GM12878 (cell line): Measurements from ENCODE around the gene DOHH. TPM values are rescaled to one million over a fixed set of nuclear protein-coding genes. Genes with fewer than 3 reads are reported as not detected.

Experiments used
- ATAC-seq: fragments of 200-7000 bp; cut with Tn5 transposase; 3 replicates; pipeline ENCODE4 v1.9.1; 2020; ENCODE audit warnings: mild to moderate bottlenecking, moderate library complexity
- BruUV-seq: library from RNA; stranded (reverse); fragments of 400-500 nt; replicated peaks from 2 replicates; lab custom pipeline; 2021; lab: Mats Ljungman, UMichigan
- CTCF ChIA-PET: fragments of 300-600 bp; sonication (Branson Sonifier 250); formaldehyde crosslinking; extraction: SDS; loops from one replicate; lab custom pipeline; 2021; ENCODE audit warnings: inconsistent platforms; lab: Yijun Ruan, JAX
- POLR2A ChIA-PET: fragments of 350-600 bp; formaldehyde crosslinking; extraction: SDS; loops from one replicate; lab custom pipeline; 2021; ENCODE audit warnings: inconsistent platforms; lab: Charles Lee
- RAD21 ChIA-PET: fragments of 300-600 bp; sonication (Branson Sonifier 250); formaldehyde crosslinking; loops from one replicate; lab custom pipeline; 2023; ENCODE audit warnings: antibody characterized with exemption; ENCODE audit not compliant: unreplicated experiment; lab: Charles Lee
- SMC1A ChIA-PET: fragments of 300-600 bp; sonication (Branson Sonifier 250); formaldehyde crosslinking; loops from one replicate; lab custom pipeline; 2023; ENCODE audit not compliant: unreplicated experiment, uncharacterized antibody; lab: Charles Lee
- DNase-seq: peaks from one replicate; pipeline ENCODE4 v3.0.0-alpha.2; 2011; ENCODE audit warnings: low read depth, low spot score
- FAIRE-seq: peaks from 3 replicates; lab custom pipeline; 2011; peaks lifted over from hg19 to GRCh38; lab: Jason Lieb, UNC
- H2AFZ ChIP-seq: 2 replicates; pipeline ENCODE4 v1.6.0; 2011; ENCODE audit warnings: low read depth, low read length, control low read depth; ENCODE audit not compliant: control insufficient read depth
- H3K27ac ChIP-seq: 2 replicates; pipeline ENCODE4 v1.5.1; 2011; ENCODE audit warnings: control low read depth; ENCODE audit not compliant: control insufficient read depth, insufficient read depth
- H3K27me3 ChIP-seq, 2 experiments: replicated peaks in 1 of 2; 2 replicates each; pipeline versions ENCODE4 v1.6.0 to v1.6.1; 2011; ENCODE audit warnings: low read length in 1 of 2; ENCODE audit not compliant: control insufficient read depth in 2 of 2, insufficient read depth in 2 of 2
- H3K36me3 ChIP-seq, 2 experiments: 2 replicates each; pipeline ENCODE4 v1.5.1; 2011; ENCODE audit warnings: low read length in 1 of 2; ENCODE audit not compliant: control insufficient read depth in 2 of 2, insufficient read depth in 2 of 2
- H3K4me1 ChIP-seq: 2 replicates; pipeline ENCODE4 v1.6.1; 2011; ENCODE audit warnings: mild to moderate bottlenecking, low read length, moderate library complexity, mixed read lengths; ENCODE audit not compliant: control insufficient read depth, insufficient read depth
- H3K4me2 ChIP-seq: 2 replicates; pipeline ENCODE4 v1.6.0; 2011; ENCODE audit warnings: control low read depth; ENCODE audit not compliant: control insufficient read depth, insufficient read depth
- H3K4me3 ChIP-seq: fragments of 200-600 bp; sonication (generic); 2 replicates; pipeline ENCODE4 v1.5.1; 2016
- H3K79me2 ChIP-seq: 2 replicates; pipeline ENCODE4 v1.6.0; 2011; ENCODE audit warnings: low read length; ENCODE audit not compliant: control insufficient read depth, insufficient read depth
- H3K9ac ChIP-seq: 2 replicates; pipeline ENCODE4 v1.8.0; 2011; ENCODE audit warnings: low read length, control low read depth, mixed read lengths; ENCODE audit not compliant: control insufficient read depth, insufficient read depth
- H3K9me3 ChIP-seq: replicated peaks from 3 replicates; pipeline ENCODE4 v1.5.1; 2011; ENCODE audit warnings: mild to moderate bottlenecking, low read length; ENCODE audit not compliant: control insufficient read depth, insufficient read depth
- H4K20me1 ChIP-seq: 2 replicates; pipeline ENCODE4 v1.6.0; 2011; ENCODE audit not compliant: control insufficient read depth, insufficient read depth
- FOS ChIP-seq: IDR thresholded peaks from 3 replicates; pipeline ENCODE4 v1.6.1; 2011; ENCODE audit warnings: borderline replicate concordance; ENCODE audit not compliant: insufficient read length; ENCODE audit errors: extremely low read depth
- HCFC1 ChIP-seq: fragments of 150-350 bp; IDR thresholded peaks from 2 replicates; pipeline ENCODE4 v1.6.1; 2014; ENCODE audit warnings: low read length
- RUNX3 ChIP-seq: IDR thresholded peaks from 2 replicates; pipeline ENCODE4 v1.6.1; 2012; ENCODE audit warnings: low read length, inconsistent platforms
- SMAD5 ChIP-seq: IDR thresholded peaks from 2 replicates; pipeline ENCODE4 v1.6.1; 2016; ENCODE audit warnings: antibody characterized with exemption, low read depth
- TAF1 ChIP-seq: IDR thresholded peaks from 2 replicates; pipeline ENCODE4 v1.6.1; 2011; ENCODE audit warnings: mild to moderate bottlenecking, low read depth, low read length, borderline replicate concordance
- ZNF622 ChIP-seq: fragments of 450-650 bp; IDR thresholded peaks from 2 replicates; pipeline ENCODE4 v1.6.1; 2017; ENCODE audit warnings: mild to moderate bottlenecking, inconsistent platforms
- ZZZ3 ChIP-seq: IDR thresholded peaks from 2 replicates; pipeline ENCODE4 v1.6.1; 2011; ENCODE audit warnings: low read depth; ENCODE audit not compliant: control insufficient read depth, insufficient read length
- WGBS: methylation state at CpG from one replicate; pipeline ENCODE4 v1.1.6; 2016; ENCODE audit warnings: low lambda C conversion rate; ENCODE audit not compliant: insufficient replicate concordance, insufficient coverage; ENCODE audit errors: missing lambda C conversion rate; 5-methylcytosine and 5-hydroxymethylcytosine counted together
- in situ Hi-C: fragments of 300-500 bp; cut with MboI; formaldehyde crosslinking; loops from 9 replicates; pipeline ENCODE4 v1.14.3; 2018; ENCODE audit warnings: mixed read lengths
- intact Hi-C: fragments of 100-400 bp; cut with micrococcal nuclease; formaldehyde crosslinking; loops from one replicate; pipeline ENCODE4 v1.14.2; 2022; ENCODE audit not compliant: unreplicated experiment
- polyA plus RNA-seq, 11 experiments: library from polyadenylated mRNA; depleted of rRNA in 4 of 11; unstranded in 6 of 11; stranded (reverse) in 5 of 11; fragments of >200 nt; fragmentation: Nextera tagmentation in 4 of 11; fragmentation: Illumina TruSeq in 1 of 11; extraction: Ambion mirVana in 4 of 11; extraction: Trizol in 1 of 11; gene quantifications; 1 replicate in 1 of 11; 2 replicates in 10 of 11; pipeline versions ENCODE4 v1.2.1 to v1.2.3, GENCODE V29; 2011 to 2016; ENCODE audit warnings: inconsistent platforms in 2 of 11, missing spikeins in 2 of 11, low read depth in 1 of 11
- total RNA-seq, 4 experiments: library from RNA; depleted of rRNA in 3 of 4; stranded (reverse); fragments of >200 nt in 3 of 4; fragmentation: Illumina TruSeq in 1 of 4; extraction: Trizol in 1 of 4; gene quantifications; 2 replicates each; pipeline versions ENCODE4 v1.2.1 to v1.2.3, GENCODE V29; 2013 to 2021
- TF ChIP-seq, protein P1 (sequence below): fragments of 450-650 bp; IDR thresholded peaks from 2 replicates; pipeline ENCODE4 v1.6.1; 2016; ENCODE audit warnings: mild to moderate bottlenecking, moderate library complexity, borderline replicate concordance
- TF ChIP-seq, protein P2 (sequence below): fragments of 450-650 bp; IDR thresholded peaks from 2 replicates; pipeline ENCODE4 v1.6.1; 2017; ENCODE audit warnings: mild to moderate bottlenecking
- TF ChIP-seq, protein P3 (sequence below): fragments of 450-650 bp; IDR thresholded peaks from 2 replicates; pipeline ENCODE4 v1.6.1; 2016; ENCODE audit warnings: mild to moderate bottlenecking

DOHH gene
- total and polyA plus RNA-seq, 10 of the 15 experiments (the other 5 are each of a cell fraction or from before 2014, with no cell fraction given): 0.11 to 28.6 (median 11.7) TPM

DNA sequence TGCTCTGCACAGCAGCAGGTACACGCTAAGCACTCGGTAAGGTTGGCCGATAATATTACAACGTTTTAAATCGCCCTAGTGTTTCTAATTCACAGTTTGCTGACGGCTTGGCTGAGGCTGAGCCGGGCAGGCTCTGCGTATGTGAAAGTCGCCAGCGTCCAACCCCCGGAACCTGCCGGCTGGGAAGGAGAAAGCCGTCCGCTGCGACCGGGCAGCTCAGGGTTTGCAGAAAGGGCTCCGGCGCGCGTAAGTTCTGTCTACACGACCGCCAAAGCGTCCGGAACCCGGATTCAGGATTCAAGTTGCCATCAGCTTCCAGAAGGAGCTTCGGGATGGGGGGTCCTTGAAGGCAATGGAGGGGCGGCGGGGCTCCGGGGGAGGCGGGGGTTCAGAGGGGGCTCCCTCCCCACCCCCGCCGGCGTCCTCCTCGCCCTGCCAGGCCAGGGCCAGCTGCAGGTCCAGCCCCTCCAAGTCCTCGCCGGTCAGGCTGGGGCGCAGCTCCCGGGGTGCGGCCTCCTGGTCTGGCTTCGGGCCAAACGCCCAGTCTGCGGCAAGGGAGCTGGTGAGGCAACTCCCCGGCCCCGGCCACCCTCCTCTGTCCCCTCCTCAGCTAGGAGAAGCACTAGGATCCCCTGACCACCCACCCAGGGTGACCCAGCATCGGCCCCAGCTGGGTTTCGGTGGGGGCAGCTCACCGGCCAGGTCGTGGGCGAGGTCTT lies 17.8 kb downstream of the DOHH start (continued):
- TF ChIP-seq, protein P1, sequence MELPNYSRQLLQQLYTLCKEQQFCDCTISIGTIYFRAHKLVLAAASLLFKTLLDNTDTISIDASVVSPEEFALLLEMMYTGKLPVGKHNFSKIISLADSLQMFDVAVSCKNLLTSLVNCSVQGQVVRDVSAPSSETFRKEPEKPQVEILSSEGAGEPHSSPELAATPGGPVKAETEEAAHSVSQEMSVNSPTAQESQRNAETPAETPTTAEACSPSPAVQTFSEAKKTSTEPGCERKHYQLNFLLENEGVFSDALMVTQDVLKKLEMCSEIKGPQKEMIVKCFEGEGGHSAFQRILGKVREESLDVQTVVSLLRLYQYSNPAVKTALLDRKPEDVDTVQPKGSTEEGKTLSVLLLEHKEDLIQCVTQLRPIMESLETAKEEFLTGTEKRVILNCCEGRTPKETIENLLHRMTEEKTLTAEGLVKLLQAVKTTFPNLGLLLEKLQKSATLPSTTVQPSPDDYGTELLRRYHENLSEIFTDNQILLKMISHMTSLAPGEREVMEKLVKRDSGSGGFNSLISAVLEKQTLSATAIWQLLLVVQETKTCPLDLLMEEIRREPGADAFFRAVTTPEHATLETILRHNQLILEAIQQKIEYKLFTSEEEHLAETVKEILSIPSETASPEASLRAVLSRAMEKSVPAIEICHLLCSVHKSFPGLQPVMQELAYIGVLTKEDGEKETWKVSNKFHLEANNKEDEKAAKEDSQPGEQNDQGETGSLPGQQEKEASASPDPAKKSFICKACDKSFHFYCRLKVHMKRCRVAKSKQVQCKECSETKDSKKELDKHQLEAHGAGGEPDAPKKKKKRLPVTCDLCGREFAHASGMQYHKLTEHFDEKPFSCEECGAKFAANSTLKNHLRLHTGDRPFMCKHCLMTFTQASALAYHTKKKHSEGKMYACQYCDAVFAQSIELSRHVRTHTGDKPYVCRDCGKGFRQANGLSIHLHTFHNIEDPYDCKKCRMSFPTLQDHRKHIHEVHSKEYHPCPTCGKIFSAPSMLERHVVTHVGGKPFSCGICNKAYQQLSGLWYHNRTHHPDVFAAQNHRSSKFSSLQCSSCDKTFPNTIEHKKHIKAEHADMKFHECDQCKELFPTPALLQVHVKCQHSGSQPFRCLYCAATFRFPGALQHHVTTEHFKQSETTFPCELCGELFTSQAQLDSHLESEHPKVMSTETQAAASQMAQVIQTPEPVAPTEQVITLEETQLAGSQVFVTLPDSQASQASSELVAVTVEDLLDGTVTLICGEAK: no peak
- no peak for TF ChIP-seq ZNF622
- TF ChIP-seq FOS: no peak

DNA sequence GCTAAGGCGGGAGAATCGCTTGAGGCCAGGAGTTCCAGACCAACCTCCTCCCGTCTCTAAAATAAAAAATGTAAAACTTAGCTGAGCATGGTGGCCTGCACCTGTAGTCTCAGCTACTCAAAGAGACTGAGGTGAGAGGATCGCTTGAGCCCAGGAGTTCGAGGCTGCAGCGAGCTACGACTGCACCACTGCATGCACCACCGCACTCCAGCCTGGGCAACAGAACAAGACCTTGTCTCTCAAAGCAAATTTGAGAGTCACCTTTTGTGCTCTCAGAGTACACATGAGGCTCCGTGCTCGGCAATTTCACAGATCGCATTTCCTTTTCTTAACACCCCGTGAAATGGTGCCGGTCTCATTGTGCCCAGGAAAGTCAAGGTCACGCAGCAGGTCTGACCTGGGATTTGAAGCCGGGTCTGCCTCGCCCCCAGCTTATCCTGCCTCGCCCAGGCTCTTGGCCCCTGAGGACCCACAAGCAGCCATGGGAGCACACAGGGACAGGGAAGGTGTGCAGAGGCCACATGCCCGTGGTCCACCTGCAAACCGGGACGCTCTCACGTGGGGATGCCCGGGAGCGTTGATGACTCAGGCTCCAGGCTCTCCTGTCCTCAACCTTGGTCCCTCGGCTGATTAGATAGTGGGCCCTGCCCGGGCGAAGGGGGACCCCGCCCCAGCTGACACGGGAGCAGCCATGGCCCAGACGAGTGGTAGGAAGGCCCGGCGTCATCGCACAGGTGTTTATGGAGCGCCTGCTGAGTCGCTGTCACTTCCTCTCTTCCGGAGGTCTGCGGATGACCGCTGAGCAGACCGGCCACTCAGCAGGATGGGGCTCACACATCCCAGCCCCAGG lies 19.0 kb downstream of the DOHH start:
- ATAC-seq (no peak), DNase-seq (no peak), FAIRE-seq (no peak)
- SMC1A ChIA-PET: no interaction called here
- Histone ChIP-seq H4K20me1 (no peaks in the 10 kb centered on the region), H3K27ac (no peak overlapping the region), H3K4me2 (no peak overlapping the region), H3K27me3 (peaks cover 0 to 2% of the 10 kb centered on the region in 2 experiments; a peak in 3 of 4 replicates), H3K79me2 (no peaks in the 10 kb centered on the region), H3K9ac (no peak overlapping the region), H2AFZ (no peak overlapping the region), H3K36me3 (no peaks in the 10 kb centered on the region), H3K9me3 (no peaks in the 10 kb centered on the region; the same call in 2 of the 3 replicates), H3K4me3 (no peak overlapping the region), H3K4me1 (no peaks in the 10 kb centered on the region)
- BruUV-seq: no TSS peak
- POLR2A ChIA-PET: interaction anchor here (0.5 kb wide), 1 partner anchor 163 kb away, joined by 4 read pairs; no protein-coding TSS in a partner anchor
- WGBS: 36% methylated on average over 38 of the region's 38 CpGs
- CTCF ChIA-PET: interaction anchor here (1.0 to 1.3 kb wide), 2 partner anchors 9 to 177 kb away, joined by 3 to 4 read pairs; no protein-coding TSS in a partner anchor
- in situ Hi-C loops: no loop called here
- intact Hi-C loops: no loop called here
- RAD21 ChIA-PET: interaction anchor here (0.6 kb wide), 1 partner anchor 436 kb away, joined by 4 read pairs; no protein-coding TSS in a partner anchor
- TF ChIP-seq, protein P2, sequence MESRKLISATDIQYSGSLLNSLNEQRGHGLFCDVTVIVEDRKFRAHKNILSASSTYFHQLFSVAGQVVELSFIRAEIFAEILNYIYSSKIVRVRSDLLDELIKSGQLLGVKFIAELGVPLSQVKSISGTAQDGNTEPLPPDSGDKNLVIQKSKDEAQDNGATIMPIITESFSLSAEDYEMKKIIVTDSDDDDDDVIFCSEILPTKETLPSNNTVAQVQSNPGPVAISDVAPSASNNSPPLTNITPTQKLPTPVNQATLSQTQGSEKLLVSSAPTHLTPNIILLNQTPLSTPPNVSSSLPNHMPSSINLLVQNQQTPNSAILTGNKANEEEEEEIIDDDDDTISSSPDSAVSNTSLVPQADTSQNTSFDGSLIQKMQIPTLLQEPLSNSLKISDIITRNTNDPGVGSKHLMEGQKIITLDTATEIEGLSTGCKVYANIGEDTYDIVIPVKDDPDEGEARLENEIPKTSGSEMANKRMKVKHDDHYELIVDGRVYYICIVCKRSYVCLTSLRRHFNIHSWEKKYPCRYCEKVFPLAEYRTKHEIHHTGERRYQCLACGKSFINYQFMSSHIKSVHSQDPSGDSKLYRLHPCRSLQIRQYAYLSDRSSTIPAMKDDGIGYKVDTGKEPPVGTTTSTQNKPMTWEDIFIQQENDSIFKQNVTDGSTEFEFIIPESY: no peak
- TF ChIP-seq, protein P3, sequence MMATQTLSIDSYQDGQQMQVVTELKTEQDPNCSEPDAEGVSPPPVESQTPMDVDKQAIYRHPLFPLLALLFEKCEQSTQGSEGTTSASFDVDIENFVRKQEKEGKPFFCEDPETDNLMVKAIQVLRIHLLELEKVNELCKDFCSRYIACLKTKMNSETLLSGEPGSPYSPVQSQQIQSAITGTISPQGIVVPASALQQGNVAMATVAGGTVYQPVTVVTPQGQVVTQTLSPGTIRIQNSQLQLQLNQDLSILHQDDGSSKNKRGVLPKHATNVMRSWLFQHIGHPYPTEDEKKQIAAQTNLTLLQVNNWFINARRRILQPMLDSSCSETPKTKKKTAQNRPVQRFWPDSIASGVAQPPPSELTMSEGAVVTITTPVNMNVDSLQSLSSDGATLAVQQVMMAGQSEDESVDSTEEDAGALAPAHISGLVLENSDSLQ: no peak
- TF ChIP-seq SMAD5 (no peak), TAF1 (no peak), ZZZ3 (no peak), RUNX3 (no peak), HCFC1 (no peak)
